ENCODE data around the gene ANKH.

Gene ANKH

GRCh38 chr5:14721990-14722656 lies 149.5 kb downstream of the ANKH start:
- in situ Hi-C loops (cut with MboI; ENCODE audit: low sequenced_read_pairs), result loop anchor here (10.0 kb wide), 1 partner anchor 283 kb away; no protein-coding TSS in a partner anchor

DNA sequence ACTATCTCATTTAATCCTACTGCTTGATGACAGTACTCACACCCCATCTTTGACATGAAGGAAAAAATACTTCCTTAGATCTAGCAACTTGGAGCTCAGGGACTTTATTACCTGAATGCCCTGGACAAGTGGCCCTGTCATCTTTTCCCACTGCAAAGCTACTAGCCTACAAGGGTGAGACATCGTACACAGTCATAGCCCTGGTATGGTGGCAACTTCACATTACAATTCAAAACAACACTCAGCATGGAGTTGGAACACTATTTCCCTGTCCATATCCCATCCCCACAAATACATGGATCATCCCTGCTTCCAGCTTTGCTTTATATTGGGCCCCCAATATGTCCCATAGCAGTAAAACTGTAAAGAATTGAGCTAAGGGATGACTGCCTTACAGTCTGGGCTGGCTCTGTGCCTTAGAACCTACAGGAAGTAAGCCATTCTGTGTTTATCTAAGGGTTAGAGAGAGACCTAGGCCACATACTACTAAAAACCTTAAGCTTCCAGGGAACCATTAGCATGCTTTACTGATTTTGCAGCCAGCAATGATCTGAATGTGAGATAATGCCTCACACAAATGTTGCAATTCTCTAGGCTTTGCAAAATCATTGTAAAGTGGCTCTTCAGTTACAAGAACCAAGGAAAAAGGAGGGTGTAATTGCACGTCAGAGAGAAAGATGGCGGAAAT lies 151.2 kb downstream of the ANKH start:
- in situ Hi-C loops (cut with MboI; ENCODE audit: low sequenced_read_pairs), result loop anchor here (10.0 kb wide), 1 partner anchor 284 kb away; no protein-coding TSS in a partner anchor

DNA sequence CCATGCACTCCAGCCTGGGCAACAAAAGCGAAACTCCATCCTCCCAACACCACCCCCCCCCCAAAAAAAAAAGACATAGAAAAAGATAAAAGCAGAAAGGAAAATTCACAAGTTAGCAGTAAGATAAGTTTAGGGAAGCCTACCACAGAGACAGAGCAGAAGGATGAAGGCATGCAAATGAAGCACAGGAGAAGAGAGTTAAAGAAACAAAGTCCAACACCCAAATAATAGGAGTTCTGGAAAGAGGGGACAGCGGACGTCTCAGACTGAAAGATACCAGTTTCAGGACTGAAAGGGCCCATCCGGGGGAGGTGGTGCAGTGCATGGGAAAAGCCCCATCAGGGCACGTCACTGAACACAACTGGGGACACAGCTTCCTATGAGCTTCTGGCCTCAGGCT lies 152.8 kb downstream of the ANKH start:
- in situ Hi-C loops (cut with MboI; ENCODE audit: low sequenced_read_pairs), result no loop called here

- in situ Hi-C loops (cut with MboI; ENCODE audit: low sequenced_read_pairs), result no loop called here
These were observed 154.5 kb downstream of the ANKH start for GRCh38 chr5:14716755-14717752.

DNA sequence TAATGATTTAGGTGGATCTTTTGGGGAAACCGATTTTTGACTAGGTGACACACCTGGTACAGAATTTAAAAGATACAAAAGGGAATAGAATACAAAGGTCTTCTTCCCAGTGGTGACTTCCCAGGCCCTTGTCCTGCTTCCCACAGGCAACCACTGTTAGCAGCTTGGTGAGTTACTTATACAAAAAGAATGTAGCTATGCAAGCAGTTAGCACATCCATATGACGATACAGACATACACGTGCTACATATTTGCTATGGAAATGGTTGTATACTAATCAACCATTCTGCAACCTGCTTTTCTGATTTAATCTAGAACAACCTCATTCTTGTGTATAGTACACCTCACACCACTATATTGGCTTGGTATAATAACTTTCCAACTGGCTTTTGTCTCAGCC lies 156.1 kb downstream of the ANKH start:
- in situ Hi-C loops (cut with MboI; ENCODE audit: low sequenced_read_pairs), result no loop called here

DNA sequence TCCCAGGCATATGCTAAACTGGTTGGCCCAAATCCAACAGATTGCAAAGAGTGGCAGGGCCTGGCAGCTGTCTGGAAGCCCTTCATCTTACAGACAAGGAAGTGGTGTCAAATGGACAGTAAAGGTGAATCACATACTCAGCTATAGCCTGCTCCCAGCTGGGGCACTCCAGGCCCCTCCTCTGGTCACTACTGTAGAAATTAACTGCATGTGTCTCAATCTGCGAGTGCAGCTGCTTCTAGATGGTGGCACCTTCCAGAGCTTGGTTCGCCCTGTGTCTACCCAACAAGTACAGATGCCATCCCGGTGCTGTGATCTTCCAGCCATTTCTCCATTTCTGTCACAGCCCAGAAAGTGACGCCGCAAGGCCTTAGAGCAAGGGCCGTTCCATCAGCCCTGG lies 156.9 kb downstream of the ANKH start:
- in situ Hi-C loops (cut with MboI; ENCODE audit: low sequenced_read_pairs), result no loop called here

GRCh38 chr5:14713476-14714390 lies 157.8 kb downstream of the ANKH start:
- in situ Hi-C loops (cut with MboI; ENCODE audit: low sequenced_read_pairs), result no loop called here

GRCh38 chr5:14712666-14713065 lies 158.9 kb downstream of the ANKH start:
- in situ Hi-C loops (cut with MboI; ENCODE audit: low sequenced_read_pairs), result no loop called here

GRCh38 chr5:14712131-14712530 lies 159.4 kb downstream of the ANKH start:
- in situ Hi-C loops (cut with MboI; ENCODE audit: low sequenced_read_pairs), result no loop called here

- in situ Hi-C loops (cut with MboI; ENCODE audit: low sequenced_read_pairs), result no loop called here
These were observed 161.1 kb downstream of the ANKH start for GRCh38 chr5:14710313-14710994.

GRCh38 chr5:14708551-14708950 lies 163.0 kb downstream of the ANKH start:
- in situ Hi-C loops (cut with MboI; ENCODE audit: low sequenced_read_pairs), result no loop called here

DNA sequence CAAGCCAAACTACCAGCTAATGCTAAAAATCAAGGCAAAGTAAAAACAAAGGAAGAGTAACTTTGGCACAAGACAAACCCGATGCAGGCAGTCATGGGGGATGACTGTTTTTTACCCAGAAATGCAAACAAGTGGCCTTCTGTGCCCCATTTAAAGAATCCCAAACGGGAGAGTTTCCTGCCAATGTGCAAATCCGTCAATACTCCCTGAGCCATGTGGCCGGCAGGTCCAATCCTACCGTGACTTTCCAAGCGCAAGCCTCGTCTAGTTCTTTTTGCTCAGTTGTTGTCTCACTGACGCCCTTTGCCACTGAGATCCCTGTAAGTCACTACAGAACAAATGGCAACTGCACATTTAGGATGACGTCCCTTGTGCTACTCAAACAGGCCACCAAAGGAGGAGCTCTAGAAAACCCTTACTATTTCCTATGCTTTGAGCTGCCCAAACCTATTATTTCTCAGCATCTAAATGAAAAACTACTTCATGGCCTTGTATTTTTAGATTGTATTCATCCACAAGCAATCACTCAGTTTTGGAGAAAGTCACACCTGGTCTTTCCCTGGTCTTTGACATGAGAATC lies 163.7 kb downstream of the ANKH start:
- in situ Hi-C loops (cut with MboI; ENCODE audit: low sequenced_read_pairs), result no loop called here

GRCh38 chr5:14706615-14707021 lies 165.0 kb downstream of the ANKH start:
- in situ Hi-C loops (cut with MboI; ENCODE audit: low sequenced_read_pairs), result no loop called here

DNA sequence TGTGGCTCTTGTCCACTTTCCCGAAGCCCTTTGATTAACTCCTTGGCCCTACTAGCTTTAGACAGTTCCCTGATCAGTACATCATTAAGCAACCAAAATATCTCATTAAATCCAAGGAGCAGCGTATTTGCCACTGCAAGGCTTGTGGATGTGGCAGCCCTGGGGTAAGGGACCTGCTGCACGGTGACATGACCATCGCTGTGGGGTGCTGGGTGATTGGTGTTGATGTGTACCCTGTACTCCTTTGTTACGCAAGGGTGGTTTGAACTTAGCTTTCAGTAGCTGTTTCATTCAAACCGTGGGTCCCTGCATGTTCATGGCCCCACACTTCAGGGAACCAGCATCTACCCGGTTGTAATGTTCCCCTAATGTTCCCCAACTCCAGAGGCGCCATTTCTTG lies 166.0 kb downstream of the ANKH start:
- in situ Hi-C loops (cut with MboI; ENCODE audit: low sequenced_read_pairs), result no loop called here

DNA sequence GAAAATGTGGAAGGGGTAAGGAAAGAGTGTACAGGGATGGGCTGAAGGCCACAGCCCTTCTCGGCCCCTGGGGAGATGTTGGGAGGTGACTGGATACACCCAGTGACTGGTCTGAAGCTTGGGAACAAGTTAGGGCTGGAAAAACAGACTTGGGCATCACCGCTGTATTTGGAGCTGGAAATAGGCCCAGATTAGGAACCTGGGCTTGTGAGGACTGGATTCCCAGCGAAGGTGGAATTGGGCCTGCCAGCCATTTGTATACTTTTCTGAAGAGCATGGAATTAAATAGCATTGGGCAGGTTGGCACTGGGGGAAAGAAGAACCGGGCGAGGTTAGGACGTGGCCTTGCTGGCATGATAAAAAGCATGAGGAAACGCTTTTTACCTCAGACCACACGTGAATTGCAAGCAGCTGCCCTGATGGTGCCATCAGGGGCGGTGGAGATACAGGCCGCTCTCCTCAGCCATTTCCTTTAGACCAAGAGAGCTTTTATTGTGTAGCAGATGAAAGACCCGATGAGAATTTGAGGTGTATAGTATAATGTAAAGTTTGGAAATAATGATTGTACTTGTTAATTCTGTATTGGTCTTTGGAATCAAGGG lies 169.2 kb downstream of the ANKH start:
- in situ Hi-C loops (cut with MboI; ENCODE audit: low sequenced_read_pairs), result no loop called here

- in situ Hi-C loops (cut with MboI; ENCODE audit: low sequenced_read_pairs), result no loop called here
These were observed 170.0 kb downstream of the ANKH start for GRCh38 chr5:14701556-14701955.

DNA sequence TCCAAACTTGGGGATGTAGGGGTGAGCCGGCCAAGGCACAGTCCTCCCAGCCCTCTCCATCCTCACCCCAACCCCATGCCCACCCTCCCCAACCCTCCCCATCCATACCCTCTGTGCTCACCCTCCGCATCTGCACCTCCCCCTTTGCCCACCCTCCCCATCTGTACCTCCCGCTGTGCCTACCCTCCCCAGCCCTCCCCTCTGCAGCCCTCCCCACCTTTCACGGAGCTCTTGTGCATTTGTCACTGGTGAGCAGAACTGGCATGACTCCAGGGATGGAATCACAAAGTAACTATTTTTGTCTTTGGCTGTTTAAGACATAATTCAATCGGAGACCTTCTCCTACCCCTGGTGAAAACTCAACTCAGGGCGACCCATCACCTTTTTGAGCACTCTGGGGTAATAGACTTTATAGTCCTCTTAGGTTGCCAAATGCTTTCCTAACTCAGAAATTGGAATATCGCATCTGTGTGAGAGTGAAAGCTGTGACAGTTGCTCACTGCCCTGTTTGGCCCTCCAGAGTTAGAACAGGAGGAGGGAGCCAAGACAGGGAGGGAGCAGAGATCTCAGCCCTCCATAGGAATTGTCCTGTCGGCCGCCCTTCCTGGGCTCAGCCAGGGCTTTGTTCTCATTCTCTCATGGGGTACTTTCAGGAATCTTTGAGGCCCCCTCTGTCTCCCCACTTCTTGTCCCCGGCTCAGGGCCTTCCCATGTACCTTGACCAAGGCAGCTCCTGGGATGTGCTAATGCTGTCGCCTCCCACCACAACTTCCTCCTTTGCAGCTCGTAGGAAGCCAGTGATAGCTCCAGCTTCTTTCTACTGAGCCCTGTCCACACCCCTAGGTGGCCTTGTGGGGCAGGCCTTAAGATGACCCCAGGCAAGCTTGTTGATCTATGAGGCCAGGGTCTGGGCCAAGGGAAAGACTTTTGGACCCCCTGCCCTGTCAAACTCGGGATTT lies 170.8 kb downstream of the ANKH start:
- in situ Hi-C loops (cut with MboI; ENCODE audit: low sequenced_read_pairs), result no loop called here

Measured in HL-60/S4 (cell line).